GM18867 (cell line): Measurements from ENCODE around the gene PCDH9.
"Not testable (repeated sequence)": the region's sequence is repeated elsewhere in the genome, so short reads cannot be mapped to it uniquely, and the experiment has no call there.

Experiments used
- ATAC-seq: cut with Tn5 transposase; IDR thresholded peaks from one replicate; pipeline ENCODE4 v1.9.1; 2021; ENCODE audit warnings: mild to moderate bottlenecking, moderate library complexity; ENCODE audit not compliant: unreplicated experiment

PCDH9 gene

GRCh38 chr13:66926851-66927524 lies 303.1 kb downstream of the PCDH9 start:
- no peak for ATAC-seq

- no peak for ATAC-seq
Observed at GRCh38 chr13:66926200-66926850, 303.8 kb downstream of the PCDH9 start.

GRCh38 chr13:66922444-66922843 lies 307.7 kb downstream of the PCDH9 start:
- ATAC-seq, result no peak

- no peak for ATAC-seq
Observed at GRCh38 chr13:66921437-66921836, 308.7 kb downstream of the PCDH9 start.

GRCh38 chr13:66915596-66916185 lies 314.4 kb downstream of the PCDH9 start:
- ATAC-seq, result no peak

- ATAC-seq, result no peak
Observed at GRCh38 chr13:66914155-66914554, 316.0 kb downstream of the PCDH9 start.

- ATAC-seq, result no peak
Observed at GRCh38 chr13:66911411-66911939, 318.7 kb downstream of the PCDH9 start.

- ATAC-seq, result no peak
Observed at GRCh38 chr13:66899955-66900354, 330.2 kb downstream of the PCDH9 start.

GRCh38 chr13:66896933-66897332 lies 333.2 kb downstream of the PCDH9 start:
- no peak for ATAC-seq

- no peak for ATAC-seq
Observed at GRCh38 chr13:66895780-66896179, 334.4 kb downstream of the PCDH9 start.

- ATAC-seq, result no peak
Observed at GRCh38 chr13:66895320-66895719, 334.8 kb downstream of the PCDH9 start.

- no peak for ATAC-seq
Observed at GRCh38 chr13:66888698-66889097, 341.4 kb downstream of the PCDH9 start.

- ATAC-seq, result peak; percentile 71
Observed at GRCh38 chr13:66887088-66887487, 343.0 kb downstream of the PCDH9 start.

- no peak for ATAC-seq
Observed at GRCh38 chr13:66886264-66886663, 343.9 kb downstream of the PCDH9 start.

- ATAC-seq, result not testable (repeated sequence)
Observed at GRCh38 chr13:66881170-66881569, 349.0 kb downstream of the PCDH9 start.

- no peak for ATAC-seq
Observed at GRCh38 chr13:66879988-66880387, 350.1 kb downstream of the PCDH9 start.

- ATAC-seq, result no peak
Observed at GRCh38 chr13:66875264-66875663, 354.9 kb downstream of the PCDH9 start.

- ATAC-seq, result no peak
Observed at GRCh38 chr13:66864627-66865026, 365.5 kb downstream of the PCDH9 start.

GRCh38 chr13:66860878-66861417 lies 369.2 kb downstream of the PCDH9 start:
- no peak for ATAC-seq

- ATAC-seq, result no peak
Observed at GRCh38 chr13:66859934-66860877, 369.9 kb downstream of the PCDH9 start.

- no peak for ATAC-seq
Observed at GRCh38 chr13:66859078-66859477, 371.1 kb downstream of the PCDH9 start.
